ENCODE results near the gene GRB14.

GRCh38 chr2:164504253-164504652, 117.0 kb downstream of the GRB14 start:
- TF ChIP-seq CTCF (IDR thresholded peaks at IDR 0.05) (no peak), POLR2A (IDR thresholded peaks at IDR 0.05) (no peak), POLR2AphosphoS5 (IDR thresholded peaks at IDR 0.05) (no peak)

Data from prostate gland (tissue), 2 donors.